ENCODE results near the gene SLC39A6.
"Not testable (repeated sequence)": the region's sequence is repeated elsewhere in the genome, so short reads cannot be mapped to it uniquely, and the experiment has no call there.

SLC39A6 gene

DNA sequence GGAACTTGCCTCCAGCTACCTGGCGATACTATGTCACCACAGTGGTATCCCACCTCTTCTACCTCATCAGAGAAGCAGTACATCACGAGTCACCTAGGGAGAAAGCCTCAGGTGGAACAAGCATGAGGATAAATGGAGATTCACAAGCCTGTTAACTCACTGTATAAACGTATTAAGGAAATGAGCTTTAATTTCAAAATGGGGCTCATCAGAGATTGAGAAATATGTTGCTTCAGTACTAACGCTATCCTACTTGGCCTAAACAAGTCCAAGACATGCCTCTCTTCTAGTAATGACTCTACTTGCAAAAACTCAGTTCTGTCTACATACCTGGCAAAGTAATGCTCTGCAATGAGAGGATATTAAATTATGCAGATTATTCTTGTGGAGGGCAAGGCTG lies 4.3 kb downstream of the SLC39A6 start:
- H3K9me3 ChIP-seq (ENCODE audit: control insufficient read depth, low read length) = no peaks in the 10 kb centered on the region
- peaks cover 65% of the 10 kb centered on the region for H3K36me3 ChIP-seq (ENCODE audit: control insufficient read depth, insufficient read depth, low read length)
- no peak overlapping the region for H3K4me3 ChIP-seq (ENCODE audit: extremely low read depth, insufficient read depth, low read length, poor library complexity, severe bottlenecking)
- peaks cover 4% of the 10 kb centered on the region for H3K4me1 ChIP-seq (ENCODE audit: control insufficient read depth, insufficient read depth, low read length, poor library complexity, severe bottlenecking)
- no peak overlapping the region for H3K27ac ChIP-seq (ENCODE audit: low read depth, low read length, severe bottlenecking)
- WGBS, 2 experiments (ENCODE audit: insufficient coverage in 2 of 2) = 84 to 92% methylated on average over 2 to 4 of the region's 4 CpGs

DNA sequence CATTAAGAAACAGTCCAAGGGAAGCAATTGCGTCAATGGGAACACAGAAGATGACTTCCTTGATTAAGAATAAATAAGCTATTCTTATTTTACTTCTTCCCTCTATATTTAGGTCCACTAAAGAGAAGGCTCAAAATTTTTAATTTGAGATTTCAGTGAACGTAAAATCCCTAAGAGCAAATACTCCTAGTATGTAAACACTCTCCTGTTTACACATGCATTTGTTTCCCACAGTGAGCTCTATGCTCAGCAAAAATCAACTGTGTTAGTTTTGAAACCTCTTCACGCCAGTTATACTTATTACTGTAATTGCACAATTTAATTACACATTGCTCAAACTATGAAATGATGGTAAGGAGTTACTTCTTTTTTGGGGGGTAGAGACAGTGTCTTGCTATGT lies 8.8 kb downstream of the SLC39A6 start:
- Histone ChIP-seq H3K4me1 (ENCODE audit: control insufficient read depth, insufficient read depth, low read length, poor library complexity, severe bottlenecking) (no peaks in the 10 kb centered on the region), H3K4me3 (ENCODE audit: extremely low read depth, insufficient read depth, low read length, poor library complexity, severe bottlenecking) (no peak overlapping the region), H3K9me3 (ENCODE audit: control insufficient read depth, low read length) (no peaks in the 10 kb centered on the region), H3K27ac (ENCODE audit: low read depth, low read length, severe bottlenecking) (no peak overlapping the region), H3K36me3 (ENCODE audit: control insufficient read depth, insufficient read depth, low read length) (peaks cover 82% of the 10 kb centered on the region)
- 88 to 100% methylated on average over 1 to 2 of the region's 3 CpGs for WGBS, 2 experiments (ENCODE audit: insufficient coverage in 2 of 2)

- H3K9me3 ChIP-seq (ENCODE audit: control insufficient read depth, low read length); H3K4me3 ChIP-seq (ENCODE audit: extremely low read depth, insufficient read depth, low read length, poor library complexity, severe bottlenecking); H3K27ac ChIP-seq (ENCODE audit: low read depth, low read length, severe bottlenecking); H3K4me1 ChIP-seq (ENCODE audit: control insufficient read depth, insufficient read depth, low read length, poor library complexity, severe bottlenecking): not testable (repeated sequence)
- WGBS, 2 experiments (ENCODE audit: insufficient coverage in 2 of 2) = 92 to 93% methylated on average over 8 to 9 of the region's 11 CpGs
- peaks cover 79% of the 10 kb centered on the region for H3K36me3 ChIP-seq (ENCODE audit: control insufficient read depth, insufficient read depth, low read length)
Measured at GRCh38 chr18:36116771-36117170, 12.4 kb downstream of the SLC39A6 start.

- H3K4me1 ChIP-seq (ENCODE audit: control insufficient read depth, insufficient read depth, low read length, poor library complexity, severe bottlenecking) = no peaks in the 10 kb centered on the region
- WGBS, 2 experiments (ENCODE audit: insufficient coverage in 2 of 2) = no CpG with 5 or more reads among the region's 1 CpG
- no peak overlapping the region for H3K27ac ChIP-seq (ENCODE audit: low read depth, low read length, severe bottlenecking)
- H3K36me3 ChIP-seq (ENCODE audit: control insufficient read depth, insufficient read depth, low read length) = peaks cover 72% of the 10 kb centered on the region
- no peak overlapping the region for H3K4me3 ChIP-seq (ENCODE audit: extremely low read depth, insufficient read depth, low read length, poor library complexity, severe bottlenecking)
- no peaks in the 10 kb centered on the region for H3K9me3 ChIP-seq (ENCODE audit: control insufficient read depth, low read length)
Measured at GRCh38 chr18:36114738-36115137, 14.4 kb downstream of the SLC39A6 start.

DNA sequence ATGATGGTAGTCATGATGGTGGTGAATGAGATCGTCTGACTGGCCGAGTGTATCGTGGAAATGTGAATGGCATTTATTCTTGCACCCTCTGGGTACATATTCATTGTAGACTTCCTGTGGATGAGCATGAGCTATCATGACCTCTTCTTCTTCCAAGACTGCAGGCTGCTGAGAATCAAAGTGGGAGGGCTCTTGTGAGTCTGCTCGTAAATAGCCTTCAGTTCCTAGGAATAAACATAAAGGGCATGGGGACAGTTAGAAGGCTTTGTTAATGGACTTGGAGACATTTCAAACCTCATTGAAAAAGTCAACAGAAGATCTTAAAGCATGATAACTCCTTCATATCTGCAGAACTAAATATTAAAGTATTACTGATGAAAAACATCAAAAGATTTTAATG lies 14.9 kb downstream of the SLC39A6 start:
- WGBS, 2 experiments (ENCODE audit: insufficient coverage in 2 of 2) = 92 to 100% methylated on average over 3 of the region's 4 CpGs

DNA sequence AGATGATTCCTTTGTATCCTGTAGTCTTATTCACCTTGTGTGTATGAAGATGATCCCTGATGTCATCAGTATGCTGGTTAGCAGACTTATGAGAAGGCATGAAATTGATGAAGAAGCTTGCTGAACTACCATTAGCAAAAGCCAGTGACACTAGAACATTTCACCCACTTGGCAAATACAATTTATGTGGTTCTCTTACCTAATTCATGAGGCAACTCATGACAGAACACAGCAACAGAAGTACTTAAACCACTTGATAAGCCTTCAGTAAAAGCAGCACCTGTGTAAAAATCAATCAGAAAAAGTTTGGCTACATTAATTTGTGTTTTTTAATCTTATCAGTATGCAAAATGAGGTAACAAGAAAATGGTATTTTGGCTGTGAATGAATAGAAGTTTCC lies 16.8 kb downstream of the SLC39A6 start:
- Histone ChIP-seq H3K4me1 (ENCODE audit: control insufficient read depth, insufficient read depth, low read length, poor library complexity, severe bottlenecking) (no peaks in the 10 kb centered on the region), H3K4me3 (ENCODE audit: extremely low read depth, insufficient read depth, low read length, poor library complexity, severe bottlenecking) (no peak overlapping the region), H3K9me3 (ENCODE audit: control insufficient read depth, low read length) (no peaks in the 10 kb centered on the region), H3K36me3 (ENCODE audit: control insufficient read depth, insufficient read depth, low read length) (peaks cover 55% of the 10 kb centered on the region), H3K27ac (ENCODE audit: low read depth, low read length, severe bottlenecking) (no peak overlapping the region)

More for the DNA sequence above, 14.9 kb downstream of the SLC39A6 start:
- no peak overlapping the region for H3K4me3 ChIP-seq (ENCODE audit: extremely low read depth, insufficient read depth, low read length, poor library complexity, severe bottlenecking)
- H3K27ac ChIP-seq (ENCODE audit: low read depth, low read length, severe bottlenecking) = no peak overlapping the region
- no peaks in the 10 kb centered on the region for H3K9me3 ChIP-seq (ENCODE audit: control insufficient read depth, low read length)
- no peaks in the 10 kb centered on the region for H3K4me1 ChIP-seq (ENCODE audit: control insufficient read depth, insufficient read depth, low read length, poor library complexity, severe bottlenecking)
- peaks cover 72% of the 10 kb centered on the region for H3K36me3 ChIP-seq (ENCODE audit: control insufficient read depth, insufficient read depth, low read length)

DNA sequence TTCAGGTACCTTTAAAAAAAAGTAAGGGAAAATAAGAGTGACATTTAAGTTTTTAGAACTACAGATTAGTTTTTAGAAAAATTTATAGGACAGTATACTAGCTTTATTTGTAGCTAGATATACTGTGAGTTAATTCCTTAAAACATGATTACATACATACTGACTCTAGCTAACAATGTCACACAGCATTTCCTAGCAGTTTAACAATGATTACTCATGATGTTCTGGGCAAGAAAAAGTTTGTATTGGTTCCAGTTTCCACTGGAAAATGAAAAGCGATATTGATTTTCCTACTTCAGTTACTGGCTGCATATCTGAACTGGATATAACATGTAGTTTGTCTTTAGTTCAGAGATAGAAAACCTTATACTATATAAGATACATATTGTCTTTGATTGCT lies 19.4 kb downstream of the SLC39A6 start:
- H3K4me1 ChIP-seq (ENCODE audit: control insufficient read depth, insufficient read depth, low read length, poor library complexity, severe bottlenecking) = no peaks in the 10 kb centered on the region
- no CpG with 5 or more reads among the region's 1 CpG for WGBS, 2 experiments (ENCODE audit: insufficient coverage in 2 of 2)
- H3K4me3 ChIP-seq (ENCODE audit: extremely low read depth, insufficient read depth, low read length, poor library complexity, severe bottlenecking) = no peak overlapping the region
- no peaks in the 10 kb centered on the region for H3K9me3 ChIP-seq (ENCODE audit: control insufficient read depth, low read length)
- H3K36me3 ChIP-seq (ENCODE audit: control insufficient read depth, insufficient read depth, low read length) = peaks cover 36% of the 10 kb centered on the region
- H3K27ac ChIP-seq (ENCODE audit: low read depth, low read length, severe bottlenecking) = no peak overlapping the region

DNA sequence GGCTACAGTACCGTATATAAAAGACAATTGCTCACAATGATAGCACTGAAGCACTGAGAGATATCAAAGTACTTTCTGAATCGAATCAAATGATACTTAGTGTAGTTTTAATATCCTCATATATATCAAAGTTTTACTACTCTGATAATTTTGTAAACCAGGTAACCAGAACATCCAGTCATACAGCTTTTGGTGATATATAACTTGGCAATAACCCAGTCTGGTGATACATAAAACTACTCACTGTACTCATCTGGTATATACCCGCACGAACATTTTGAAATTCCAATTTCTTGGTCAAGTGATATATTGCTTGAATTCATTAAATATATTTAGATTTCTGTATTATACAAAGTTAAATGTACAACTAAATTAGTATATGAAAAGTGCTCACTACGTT lies 20.5 kb downstream of the SLC39A6 start:
- H3K27ac ChIP-seq (ENCODE audit: low read depth, low read length, severe bottlenecking) = no peak overlapping the region
- no peaks in the 10 kb centered on the region for H3K4me1 ChIP-seq (ENCODE audit: control insufficient read depth, insufficient read depth, low read length, poor library complexity, severe bottlenecking)
- H3K4me3 ChIP-seq (ENCODE audit: extremely low read depth, insufficient read depth, low read length, poor library complexity, severe bottlenecking) = no peak overlapping the region
- no peaks in the 10 kb centered on the region for H3K9me3 ChIP-seq (ENCODE audit: control insufficient read depth, low read length)
- WGBS, 2 experiments (ENCODE audit: insufficient coverage in 2 of 2) = 100% methylated on average over 1 of the region's 5 CpGs; no CpG with 5 or more reads in 1 of the 2 experiments
- H3K36me3 ChIP-seq (ENCODE audit: control insufficient read depth, insufficient read depth, low read length) = peaks cover 28% of the 10 kb centered on the region

DNA sequence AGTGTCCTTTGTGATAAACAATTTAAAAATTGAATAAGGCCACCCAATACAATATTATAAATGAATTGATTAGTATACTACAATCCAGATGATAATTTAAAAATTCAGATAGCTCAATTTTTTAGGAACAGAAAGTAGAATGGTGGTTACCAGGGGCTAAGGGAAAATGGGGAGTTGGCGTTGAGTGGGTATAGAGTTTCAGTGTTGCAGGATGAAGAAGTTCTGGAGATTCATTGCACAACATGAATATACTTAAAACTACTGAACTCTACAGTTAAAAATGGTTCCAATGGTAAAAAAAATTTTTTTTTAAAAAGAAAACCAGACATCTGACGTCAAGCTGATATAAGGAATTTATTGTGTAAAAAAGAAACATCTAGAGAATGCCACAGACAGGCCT lies 20.9 kb downstream of the SLC39A6 start:
- no CpG with 5 or more reads among the region's 2 CpGs for WGBS, 2 experiments (ENCODE audit: insufficient coverage in 2 of 2)
- Histone ChIP-seq H3K36me3 (ENCODE audit: control insufficient read depth, insufficient read depth, low read length) (peaks cover 25% of the 10 kb centered on the region), H3K27ac (ENCODE audit: low read depth, low read length, severe bottlenecking) (no peak overlapping the region), H3K4me1 (ENCODE audit: control insufficient read depth, insufficient read depth, low read length, poor library complexity, severe bottlenecking) (no peaks in the 10 kb centered on the region), H3K4me3 (ENCODE audit: extremely low read depth, insufficient read depth, low read length, poor library complexity, severe bottlenecking) (no peak overlapping the region), H3K9me3 (ENCODE audit: control insufficient read depth, low read length) (no peaks in the 10 kb centered on the region)

GRCh38 chr18:36107477-36107876 lies 21.7 kb downstream of the SLC39A6 start:
- no peaks in the 10 kb centered on the region for H3K4me1 ChIP-seq (ENCODE audit: control insufficient read depth, insufficient read depth, low read length, poor library complexity, severe bottlenecking)
- H3K36me3 ChIP-seq (ENCODE audit: control insufficient read depth, insufficient read depth, low read length) = peaks cover 18% of the 10 kb centered on the region
- H3K4me3 ChIP-seq (ENCODE audit: extremely low read depth, insufficient read depth, low read length, poor library complexity, severe bottlenecking) = no peak overlapping the region
- H3K27ac ChIP-seq (ENCODE audit: low read depth, low read length, severe bottlenecking) = no peak overlapping the region
- H3K9me3 ChIP-seq (ENCODE audit: control insufficient read depth, low read length) = no peaks in the 10 kb centered on the region

DNA sequence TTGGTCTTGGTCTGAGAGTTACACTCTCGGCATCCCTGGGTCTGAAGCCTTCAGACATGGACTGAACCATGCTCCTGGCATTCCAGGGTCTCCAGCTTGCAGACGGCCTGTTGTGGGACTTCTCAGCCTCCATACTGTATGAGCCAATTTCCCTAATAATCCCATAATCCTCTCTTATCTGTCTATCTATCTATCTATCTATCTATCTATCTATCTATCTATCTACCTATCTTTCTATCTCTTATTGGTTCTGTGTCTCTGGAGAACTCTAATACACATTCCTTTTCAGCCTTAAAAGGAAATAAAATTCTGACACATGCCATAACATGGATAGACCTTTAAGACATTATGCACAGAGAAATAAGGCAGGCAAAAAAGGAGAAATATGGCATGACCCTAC lies 24.4 kb downstream of the SLC39A6 start:
- whole genome bisulfite sequencing, 2 experiments (ENCODE audit: insufficient coverage in 2 of 2) = 83 to 85% methylated on average over 2 of the region's 2 CpGs

GRCh38 chr18:36101943-36102342 lies 27.2 kb downstream of the SLC39A6 start:
- H3K36me3 ChIP-seq (ENCODE audit: control insufficient read depth, insufficient read depth, low read length) = no peaks in the 10 kb centered on the region
- no peak overlapping the region for H3K4me3 ChIP-seq (ENCODE audit: extremely low read depth, insufficient read depth, low read length, poor library complexity, severe bottlenecking)
- peaks cover 11% of the 10 kb centered on the region for H3K9me3 ChIP-seq (ENCODE audit: control insufficient read depth, low read length)
- H3K4me1 ChIP-seq (ENCODE audit: control insufficient read depth, insufficient read depth, low read length, poor library complexity, severe bottlenecking) = no peaks in the 10 kb centered on the region
- H3K27ac ChIP-seq (ENCODE audit: low read depth, low read length, severe bottlenecking) = no peak overlapping the region
- 87 to 91% methylated on average over 7 of the region's 7 CpGs for WGBS, 2 experiments (ENCODE audit: insufficient coverage in 2 of 2)

More for the DNA sequence above, 24.4 kb downstream of the SLC39A6 start:
- Histone ChIP-seq H3K4me3 (ENCODE audit: extremely low read depth, insufficient read depth, low read length, poor library complexity, severe bottlenecking) (no peak overlapping the region), H3K4me1 (ENCODE audit: control insufficient read depth, insufficient read depth, low read length, poor library complexity, severe bottlenecking) (no peaks in the 10 kb centered on the region), H3K36me3 (ENCODE audit: control insufficient read depth, insufficient read depth, low read length) (no peaks in the 10 kb centered on the region), H3K27ac (ENCODE audit: low read depth, low read length, severe bottlenecking) (no peak overlapping the region), H3K9me3 (ENCODE audit: control insufficient read depth, low read length) (peaks cover 11% of the 10 kb centered on the region)
